Suprapubic skin (tissue), 4 donors: Measurements from ENCODE around the gene MDP1.

ENCODE experiments used
- CTCF ChIP-seq, 2 donors: fragments of 200-600 bp in 1 of 2; fragments of 450-650 bp in 1 of 2; sonication (generic) in 1 of 2; IDR thresholded peaks; one replicate each; pipeline ENCODE4 v1.5.1; 2016 to 2019; ENCODE audit warnings: antibody characterized with exemption in 2 of 2, mild to moderate bottlenecking in 1 of 2, moderate library complexity in 1 of 2
- EP300 ChIP-seq: sonication (generic); formaldehyde crosslinking; IDR thresholded peaks from one replicate; pipeline ENCODE4 v1.6.1; 2017; ENCODE audit warnings: antibody characterized with exemption
- POLR2A ChIP-seq, 2 donors: fragments of 450-650 bp; IDR thresholded peaks; one replicate each; pipeline ENCODE4 v1.6.1; 2017; ENCODE audit warnings: antibody characterized with exemption in 2 of 2, mild to moderate bottlenecking in 2 of 2, moderate library complexity in 2 of 2
- POLR2AphosphoS5 ChIP-seq, 3 donors: sonication (generic); formaldehyde crosslinking; IDR thresholded peaks; one replicate each; pipeline ENCODE4 v1.6.1; 2017; ENCODE audit warnings: antibody characterized with exemption in 3 of 3

GRCh38 chr14:24240110-24240918 lies 24.4 kb upstream of the MDP1 start:
- TF ChIP-seq CTCF (IDR thresholded peaks at IDR 0.05) = no peak
- TF ChIP-seq EP300 = no peak
- TF ChIP-seq POLR2AphosphoS5 (IDR thresholded peaks at IDR 0.05) = no peak
- no peak for TF ChIP-seq POLR2A (IDR thresholded peaks at IDR 0.05)
